Gastroesophageal sphincter (tissue), 4 donors: ENCODE data around the gene ZDHHC11B. TPM values are rescaled to one million over a fixed set of nuclear protein-coding genes. Genes with fewer than 3 reads are reported as not detected.
"Not testable (repeated sequence)": the region's sequence is repeated elsewhere in the genome, so short reads cannot be mapped to it uniquely, and the experiment has no call there.

Source experiments
- ATAC-seq: fragments of 150-250 bp; one replicate; pipeline ENCODE4 v1.9.1; 2016; ENCODE audit warnings: mild to moderate bottlenecking, moderate library complexity
- H3K27ac ChIP-seq, 4 donors: fragments of 200-600 bp; sonication (generic) in 3 of 4; 1 replicate in 3 of 4; 2 replicates in 1 of 4; pipeline ENCODE4 v1.5.1; 2016 to 2019
- H3K27me3 ChIP-seq: fragments of 200-600 bp; sonication (generic); one replicate; pipeline ENCODE4 v1.5.1; 2019
- H3K36me3 ChIP-seq, 2 donors: fragments of 200-600 bp; sonication (generic); one replicate each; pipeline ENCODE4 v1.5.1; 2019; ENCODE audit warnings: control low read depth in 1 of 2
- H3K4me1 ChIP-seq, 3 donors: fragments of 200-600 bp; sonication (generic); 1 replicate in 2 of 3; 2 replicates in 1 of 3; pipeline ENCODE4 v1.5.1; 2016 to 2019; ENCODE audit warnings: control low read depth in 2 of 3
- H3K4me3 ChIP-seq, 2 donors: fragments of 200-600 bp; sonication (generic); one replicate each; pipeline ENCODE4 v1.5.1; 2019; ENCODE audit warnings: mild to moderate bottlenecking in 1 of 2, moderate library complexity in 1 of 2
- H3K9me3 ChIP-seq, 3 donors: fragments of 200-600 bp; sonication (generic); one replicate each; pipeline ENCODE4 v1.5.1; 2017 to 2019; ENCODE audit warnings: control low read depth in 2 of 3
- EP300 ChIP-seq: sonication (generic); formaldehyde crosslinking; IDR thresholded peaks from one replicate; pipeline ENCODE4 v1.6.1; 2017; ENCODE audit warnings: antibody characterized with exemption, mild to moderate bottlenecking
- POLR2A ChIP-seq, 2 donors: fragments of 450-650 bp; IDR thresholded peaks; one replicate each; pipeline ENCODE4 v1.6.1; 2017; ENCODE audit warnings: antibody characterized with exemption in 2 of 2, mild to moderate bottlenecking in 2 of 2, moderate library complexity in 1 of 2
- POLR2AphosphoS5 ChIP-seq: sonication (generic); formaldehyde crosslinking; IDR thresholded peaks from one replicate; pipeline ENCODE4 v1.6.1; 2017; ENCODE audit warnings: antibody characterized with exemption
- WGBS, 2 donors: methylation state at CpG; one replicate each; pipeline ENCODE4 v1.1.5; 2018; ENCODE audit warnings: low coverage in 1 of 2; 5-methylcytosine and 5-hydroxymethylcytosine counted together
- total RNA-seq, 4 donors: library from RNA; depleted of rRNA; stranded (reverse); fragments of >200 nt; gene quantifications; one replicate each; pipeline ENCODE4 v1.1.0, GENCODE V29; 2016
- TF ChIP-seq, protein P1 (sequence below), 4 experiments: fragments of 200-600 bp in 2 of 4; fragments of 450-650 bp in 2 of 4; sonication (generic) in 1 of 4; IDR thresholded peaks; one replicate each; pipeline ENCODE4 v1.5.1; 2017 to 2019; ENCODE audit warnings: antibody characterized with exemption in 4 of 4, mild to moderate bottlenecking in 2 of 4, moderate library complexity in 2 of 4

Gene ZDHHC11B
- total RNA-seq, 4 donors from 2014 or later: 3.1 to 14.3 (median 6.9) TPM

DNA sequence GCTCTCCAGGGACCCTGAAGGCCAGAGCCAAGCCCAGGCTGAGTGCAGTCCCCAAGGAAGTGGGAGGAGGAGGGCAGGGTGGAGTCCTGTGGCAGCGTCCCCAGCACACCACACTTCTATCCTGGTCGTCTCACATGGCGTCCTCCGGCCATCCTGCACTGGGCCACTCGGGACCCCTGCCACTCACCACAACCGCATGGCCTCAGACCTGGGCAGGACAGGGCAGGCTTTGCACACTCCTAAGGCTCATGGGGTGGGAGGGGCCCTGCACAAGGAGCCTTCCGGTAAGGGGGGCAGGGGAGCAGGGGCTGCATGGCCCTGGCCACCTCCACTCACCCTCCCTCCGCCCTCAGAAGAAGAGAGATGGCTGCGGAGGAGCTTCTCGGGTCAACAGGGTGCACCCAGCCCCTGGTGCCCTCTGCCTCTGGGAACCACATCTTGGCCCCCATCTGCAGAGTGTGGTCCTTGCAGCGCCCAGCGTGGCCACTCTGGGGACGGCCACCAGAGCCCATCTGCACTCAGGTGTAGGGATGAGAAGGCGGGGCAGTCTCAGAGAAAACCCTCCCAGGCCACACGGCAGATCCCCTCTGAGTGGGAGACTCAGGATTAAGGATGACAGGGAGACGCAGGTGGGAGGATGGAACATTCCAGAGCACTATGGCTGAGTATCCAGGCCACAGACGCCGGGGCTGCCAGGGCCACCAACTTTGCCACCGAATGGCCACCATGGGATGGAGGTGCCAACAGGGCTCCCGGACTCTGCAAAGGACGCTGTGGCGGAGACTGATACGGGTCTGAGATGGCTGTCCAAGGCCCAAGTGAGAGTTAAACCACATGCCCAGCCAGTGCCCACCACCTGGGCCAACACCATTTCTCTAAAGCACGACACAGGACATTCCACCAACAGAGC is 99.0 kb downstream of the ZDHHC11B start:
- 94 to 100% methylated on average over 2 to 3 of the region's 24 CpGs for WGBS, 2 donors
- peak overlapping the region in 2 of 4 donors; percentile 72 to 82 for H3K27ac ChIP-seq
- no peak for ATAC-seq

GRCh38 chr5:684751-685216 is 99.7 kb downstream of the ZDHHC11B start:
- Histone ChIP-seq H3K4me3 (no peak overlapping the region), H3K27ac (peak overlapping the region in 2 of 4 donors; percentile 72 to 82), H3K4me1 (peaks cover 0 to 53% (median 23%) of the 10 kb centered on the region in 3 donors), H3K36me3 (no peaks in the 10 kb centered on the region), H3K27me3 (no peaks in the 10 kb centered on the region), H3K9me3 (no peaks in the 10 kb centered on the region)
- WGBS, 2 donors: 50% methylated on average over 2 of the region's 17 CpGs; no CpG with 5 or more reads in 1 of the 2 donors
- TF ChIP-seq EP300 (no peak), POLR2AphosphoS5 (no peak), POLR2A (IDR thresholded peaks at IDR 0.05) (no peak)
- TF ChIP-seq, protein P1, sequence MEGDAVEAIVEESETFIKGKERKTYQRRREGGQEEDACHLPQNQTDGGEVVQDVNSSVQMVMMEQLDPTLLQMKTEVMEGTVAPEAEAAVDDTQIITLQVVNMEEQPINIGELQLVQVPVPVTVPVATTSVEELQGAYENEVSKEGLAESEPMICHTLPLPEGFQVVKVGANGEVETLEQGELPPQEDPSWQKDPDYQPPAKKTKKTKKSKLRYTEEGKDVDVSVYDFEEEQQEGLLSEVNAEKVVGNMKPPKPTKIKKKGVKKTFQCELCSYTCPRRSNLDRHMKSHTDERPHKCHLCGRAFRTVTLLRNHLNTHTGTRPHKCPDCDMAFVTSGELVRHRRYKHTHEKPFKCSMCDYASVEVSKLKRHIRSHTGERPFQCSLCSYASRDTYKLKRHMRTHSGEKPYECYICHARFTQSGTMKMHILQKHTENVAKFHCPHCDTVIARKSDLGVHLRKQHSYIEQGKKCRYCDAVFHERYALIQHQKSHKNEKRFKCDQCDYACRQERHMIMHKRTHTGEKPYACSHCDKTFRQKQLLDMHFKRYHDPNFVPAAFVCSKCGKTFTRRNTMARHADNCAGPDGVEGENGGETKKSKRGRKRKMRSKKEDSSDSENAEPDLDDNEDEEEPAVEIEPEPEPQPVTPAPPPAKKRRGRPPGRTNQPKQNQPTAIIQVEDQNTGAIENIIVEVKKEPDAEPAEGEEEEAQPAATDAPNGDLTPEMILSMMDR (IDR thresholded peaks at IDR 0.05): no peak
- no peak for ATAC-seq

More for the DNA sequence above, 99.0 kb downstream of the ZDHHC11B start:
- no peak for TF ChIP-seq EP300
- TF ChIP-seq, protein P1 (IDR thresholded peaks at IDR 0.05): no peak
- TF ChIP-seq POLR2A (IDR thresholded peaks at IDR 0.05): no peak
- TF ChIP-seq POLR2AphosphoS5: no peak
- no peaks in the 10 kb centered on the region for H3K36me3 ChIP-seq
- no peak overlapping the region for H3K4me3 ChIP-seq
- no peaks in the 10 kb centered on the region for H3K27me3 ChIP-seq
- H3K4me1 ChIP-seq: peaks cover 0 to 53% (median 23%) of the 10 kb centered on the region in 3 donors
- H3K9me3 ChIP-seq: no peaks in the 10 kb centered on the region

GRCh38 chr5:683551-684481 is 100.7 kb downstream of the ZDHHC11B start:
- Histone ChIP-seq H3K9me3 (no peaks in the 10 kb centered on the region), H3K36me3 (no peaks in the 10 kb centered on the region), H3K27ac (peak overlapping the region in 2 of 4 donors; percentile 72 to 82), H3K4me1 (peaks cover 0 to 61% (median 23%) of the 10 kb centered on the region in 3 donors), H3K4me3 (no peak overlapping the region), H3K27me3 (no peaks in the 10 kb centered on the region)
- no peak for TF ChIP-seq EP300
- TF ChIP-seq POLR2AphosphoS5: no peak
- TF ChIP-seq, protein P1 (IDR thresholded peaks at IDR 0.05): no peak
- no peak for TF ChIP-seq POLR2A (IDR thresholded peaks at IDR 0.05)
- WGBS, 2 donors: 31 to 90% methylated on average over 2 to 7 of the region's 30 CpGs
- ATAC-seq: peak; percentile 78

DNA sequence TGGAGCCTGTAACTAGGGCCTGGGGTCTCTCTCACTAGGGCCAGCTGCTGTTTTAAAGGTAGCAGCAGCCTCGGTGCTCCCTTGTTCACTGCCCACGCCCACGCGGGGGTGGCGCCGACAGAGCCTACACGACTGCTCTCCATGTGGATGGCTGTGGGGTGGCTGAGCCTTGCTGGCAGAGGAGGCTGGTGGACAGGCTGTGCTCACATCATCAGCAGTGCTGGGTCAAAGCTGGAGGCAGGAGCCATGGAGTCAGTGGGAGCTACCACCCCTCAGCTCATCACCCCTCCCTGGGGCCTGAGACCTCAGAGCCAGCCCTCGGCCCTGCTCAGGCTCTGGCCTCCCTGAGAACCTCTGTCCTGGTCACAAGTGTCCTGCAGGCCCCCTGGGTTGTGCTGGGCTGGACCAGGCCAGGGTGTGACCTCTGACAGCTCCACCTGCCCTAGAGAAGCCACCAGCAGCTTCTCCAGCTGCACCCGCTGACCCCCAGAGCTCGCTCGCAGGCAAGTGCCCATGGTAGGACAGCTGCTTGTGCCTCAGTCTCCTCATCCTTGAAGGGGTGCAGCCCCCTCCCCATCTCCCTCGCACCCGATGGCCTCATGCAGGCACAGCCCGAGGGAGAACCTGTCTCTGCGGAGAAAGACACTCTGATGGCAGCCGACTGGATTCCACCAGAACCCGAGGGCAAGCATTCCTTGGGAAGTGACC is 101.7 kb downstream of the ZDHHC11B start:
- not testable (repeated sequence) for ATAC-seq, H3K9me3 ChIP-seq, H3K4me3 ChIP-seq, H3K36me3 ChIP-seq, H3K27me3 ChIP-seq
- H3K4me1 ChIP-seq: peaks cover 0 to 67% (median 23%) of the 10 kb centered on the region in 3 donors
- WGBS, 2 donors: no CpG with 5 or more reads among the region's 17 CpGs
- peak overlapping the region in 3 of 4 donors; percentile 49 to 82 (median 72) for H3K27ac ChIP-seq

- H3K27me3 ChIP-seq, ATAC-seq, H3K4me3 ChIP-seq, H3K36me3 ChIP-seq, H3K9me3 ChIP-seq: not testable (repeated sequence)
- Histone ChIP-seq H3K27ac (peak overlapping the region in 3 of 4 donors; percentile 49 to 82 (median 72)), H3K4me1 (peaks cover 0 to 73% (median 23%) of the 10 kb centered on the region in 3 donors)
- WGBS, 2 donors: no CpG with 5 or more reads among the region's 3 CpGs
Measured at GRCh38 chr5:682216-682615, 102.3 kb downstream of the ZDHHC11B start.

DNA sequence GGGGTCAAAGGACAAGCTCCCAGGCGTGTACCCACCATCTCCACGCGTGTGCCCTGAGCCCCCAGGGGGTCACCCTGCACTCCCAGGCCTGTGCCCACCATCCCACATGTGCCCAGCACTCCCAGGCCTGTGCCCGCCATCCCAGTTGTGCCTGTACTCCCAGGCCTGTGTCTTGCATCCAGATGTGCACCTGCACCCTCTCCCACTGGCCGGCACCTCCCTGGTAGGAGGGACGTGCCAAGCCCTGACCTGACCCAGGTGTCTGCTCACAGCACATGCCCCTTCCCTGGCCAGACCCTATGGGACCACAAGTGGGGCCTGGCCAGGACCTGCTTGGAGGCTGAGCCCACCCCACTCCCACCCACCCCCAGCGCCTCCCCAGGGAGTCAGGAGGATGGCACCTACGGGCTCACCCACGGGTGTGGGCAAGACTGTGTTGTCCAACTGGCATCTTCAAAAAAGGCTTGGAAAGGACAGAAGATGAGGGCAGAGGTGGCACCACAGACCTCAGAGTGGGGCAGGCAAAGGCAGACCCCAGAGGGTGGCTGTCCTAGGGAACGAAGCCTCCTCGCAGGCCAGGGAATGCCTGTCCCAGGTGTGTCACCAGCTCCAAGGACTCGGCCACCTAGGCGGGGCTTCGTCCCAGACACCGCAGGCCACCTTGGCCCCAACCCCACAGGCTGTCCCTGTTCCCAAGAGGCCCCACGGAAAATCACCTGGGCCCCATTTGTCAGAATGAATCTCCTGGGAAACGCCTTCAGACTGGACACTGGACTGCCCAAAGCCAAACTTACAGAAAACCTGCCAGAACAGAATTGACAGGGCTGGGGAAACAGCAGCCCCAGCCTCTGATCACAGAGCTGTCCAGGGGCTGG is 103.0 kb downstream of the ZDHHC11B start:
- WGBS, 2 donors: no CpG with 5 or more reads among the region's 17 CpGs
- not testable (repeated sequence) for H3K9me3 ChIP-seq, ATAC-seq, H3K27me3 ChIP-seq, H3K36me3 ChIP-seq, H3K4me3 ChIP-seq
- H3K4me1 ChIP-seq: peaks cover 0 to 79% (median 23%) of the 10 kb centered on the region in 3 donors
- H3K27ac ChIP-seq: peak overlapping the region in 3 of 4 donors; percentile 30 to 82 (median 72)

DNA sequence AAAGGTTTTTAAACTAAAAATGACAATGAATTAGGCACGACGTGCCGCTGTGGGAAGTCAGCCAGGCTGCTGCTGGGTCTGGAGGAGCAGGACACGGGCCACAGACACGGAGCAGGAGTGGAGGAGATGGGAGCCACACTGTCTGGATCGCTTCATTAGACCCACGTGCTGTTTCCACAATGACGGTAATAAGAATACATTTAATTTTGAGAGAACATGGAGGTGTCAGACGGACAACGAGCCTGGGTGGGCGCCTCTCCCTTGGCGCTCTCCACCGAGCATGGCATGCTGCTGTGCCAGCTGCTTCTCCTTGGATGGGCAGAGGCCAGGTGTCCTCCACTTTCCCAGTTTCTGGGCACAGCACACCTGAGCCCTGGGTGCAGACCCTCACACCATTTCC is 103.7 kb downstream of the ZDHHC11B start:
- not testable (repeated sequence) for H3K27me3 ChIP-seq, ATAC-seq, H3K9me3 ChIP-seq, H3K36me3 ChIP-seq, H3K4me3 ChIP-seq
- Histone ChIP-seq H3K4me1 (peaks cover 0 to 85% (median 23%) of the 10 kb centered on the region in 3 donors), H3K27ac (peak overlapping the region in 3 of 4 donors; percentile 30 to 82 (median 72))
- WGBS, 2 donors: 19 to 24% methylated on average over 5 to 8 of the region's 13 CpGs
